DMS153 treated with DMSO at 0.1 percent for 48 hours (cell line): Measurements from ENCODE around the gene ADGRE3.
"Not testable (repeated sequence)": the region's sequence is repeated elsewhere in the genome, so short reads cannot be mapped to it uniquely, and the experiment has no call there.

ENCODE experiments used
- DNase-seq: peaks from one replicate; lab custom pipeline; 2025; ENCODE audit not compliant: unreplicated experiment; lab: John Stamatoyannopoulos, UW

The ADGRE3 gene

GRCh38 chr19:14669940-14670339, 4.7 kb downstream of the ADGRE3 start:
- DNase-seq, result no peak

DNA sequence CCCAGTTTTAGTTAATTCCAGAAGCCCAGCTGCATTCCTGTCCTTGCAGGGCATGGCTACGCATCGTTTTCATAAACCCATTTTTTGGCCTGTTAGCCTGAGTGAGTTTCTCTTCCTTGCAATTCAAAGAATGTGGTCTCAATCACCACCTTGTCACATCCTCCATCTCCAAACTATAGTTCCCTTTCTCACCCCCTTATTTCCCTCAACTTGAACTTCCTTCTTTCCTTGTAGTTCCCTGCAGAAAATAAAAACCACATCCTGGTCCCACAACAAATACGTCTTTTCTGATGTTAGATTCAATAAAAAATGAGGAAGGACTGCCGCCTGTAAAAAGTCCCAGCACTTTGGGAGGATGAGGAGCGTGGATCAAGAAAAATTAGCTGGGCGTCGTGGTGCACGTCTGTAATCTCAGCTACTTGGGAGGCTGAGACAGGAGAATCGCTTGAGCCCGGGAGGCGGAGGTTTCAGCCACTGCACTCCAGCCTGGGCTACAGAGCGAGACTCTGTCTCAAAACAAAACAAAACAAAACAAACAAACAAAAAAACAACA, 13.2 kb downstream of the ADGRE3 start:
- DNase-seq, result no peak

DNA sequence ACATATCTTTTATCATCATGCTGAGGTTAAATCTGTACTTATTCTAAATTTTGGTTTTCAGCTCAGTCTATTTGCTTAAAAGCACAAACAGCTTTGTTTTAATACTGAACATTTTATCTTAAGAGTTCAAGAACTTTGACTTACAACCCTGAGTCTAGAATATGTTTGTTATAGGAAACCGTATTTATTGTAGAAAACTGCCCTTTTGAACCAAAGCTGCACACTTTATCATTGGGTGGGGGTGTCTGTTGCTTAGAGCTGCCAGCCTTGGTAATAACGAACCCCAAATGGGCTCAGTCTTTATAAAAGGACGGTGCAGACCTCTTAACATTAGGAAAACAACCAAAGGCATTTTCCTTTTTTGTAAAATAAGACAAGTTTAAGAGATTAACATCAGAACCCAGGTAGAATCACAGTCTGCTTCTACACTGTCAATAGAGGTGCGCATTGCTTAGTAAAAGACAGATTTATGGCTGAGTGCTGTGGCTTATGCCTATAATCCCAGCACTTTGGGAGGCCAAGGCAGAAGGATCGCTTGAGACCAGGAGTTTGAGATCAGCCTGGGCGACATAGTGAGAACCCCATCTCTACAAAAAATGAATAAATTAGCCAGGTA, 14.7 kb downstream of the ADGRE3 start:
- no peak for DNase-seq

DNA sequence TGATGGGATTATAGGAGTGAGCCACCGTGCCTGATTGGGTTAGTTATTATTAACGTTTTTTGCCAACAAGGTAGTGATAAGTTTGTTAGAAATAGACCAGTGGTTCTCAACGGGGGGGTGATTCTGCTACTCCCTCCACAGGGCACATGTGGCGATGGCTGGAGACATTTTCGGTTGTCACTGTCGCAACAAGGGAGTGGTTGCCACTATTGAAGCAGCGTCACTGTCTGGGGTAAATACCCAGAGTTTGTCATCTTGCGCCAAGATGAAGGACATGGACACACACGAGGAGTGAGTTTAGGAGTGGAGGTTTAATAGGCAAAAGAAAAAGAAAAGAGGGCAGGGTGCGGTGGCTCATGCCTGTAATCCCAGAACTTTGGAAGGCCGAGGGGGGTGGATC, 18.9 kb downstream of the ADGRE3 start:
- DNase-seq, result no peak

- no peak for DNase-seq
Observed at GRCh38 chr19:14654786-14655560, 19.7 kb downstream of the ADGRE3 start.

DNA sequence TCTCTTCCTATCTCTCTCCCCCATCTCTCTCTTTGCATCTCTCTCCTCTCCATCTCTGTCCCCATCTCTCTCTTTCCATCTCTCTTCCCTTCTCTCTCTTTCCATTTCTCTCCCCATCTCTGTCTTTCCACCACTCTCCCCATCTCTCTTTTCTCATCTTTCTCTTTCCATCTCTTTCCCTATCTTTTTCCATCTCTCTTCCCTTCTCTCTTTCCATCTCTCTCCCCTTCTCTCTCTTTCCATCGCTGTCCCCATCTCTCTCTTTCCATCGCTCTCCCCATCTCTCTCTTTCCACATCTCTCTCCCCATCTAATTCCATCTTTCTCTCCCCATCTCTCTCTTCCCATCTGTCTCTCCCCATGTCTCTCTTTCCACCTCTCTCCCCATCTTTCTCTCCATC, 24.5 kb downstream of the ADGRE3 start:
- no peak for DNase-seq

GRCh38 chr19:14649020-14649419, 25.6 kb downstream of the ADGRE3 start:
- no peak for DNase-seq

GRCh38 chr19:14648506-14648905, 26.1 kb downstream of the ADGRE3 start:
- no peak for DNase-seq

DNA sequence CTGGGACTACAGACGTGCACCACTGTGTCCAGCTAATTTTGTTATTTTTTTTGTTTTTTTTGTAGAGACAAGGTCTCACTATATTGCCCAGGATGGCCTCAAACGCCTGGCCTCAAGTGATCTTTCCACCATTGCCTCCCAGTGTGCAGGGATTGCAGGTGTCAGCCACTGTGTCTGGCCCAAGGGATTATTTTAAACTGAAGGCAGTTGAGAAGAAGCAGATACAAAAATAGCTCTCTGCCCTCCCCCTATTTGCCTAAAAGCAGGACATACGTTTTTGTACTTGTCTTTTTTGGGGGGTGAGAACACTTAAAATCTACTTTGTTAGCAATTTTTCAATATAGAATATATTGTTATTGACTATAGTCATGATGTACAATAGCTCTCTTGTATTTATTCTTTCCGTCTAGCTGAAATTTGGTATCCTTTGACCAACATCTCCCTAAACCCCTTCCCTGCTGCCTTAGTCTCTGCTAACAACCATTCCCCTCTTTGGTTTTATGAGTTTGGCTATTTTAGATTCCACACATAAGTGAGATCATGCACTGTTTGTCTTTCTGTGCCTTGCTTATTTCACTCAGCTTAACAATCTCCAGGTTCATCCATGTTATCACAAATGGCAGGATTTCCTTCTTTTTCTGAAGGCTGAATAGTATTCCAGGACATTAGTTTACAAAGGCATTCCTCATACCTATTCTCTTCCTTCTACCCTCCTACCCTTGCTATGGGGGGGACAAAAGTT, 34.9 kb downstream of the ADGRE3 start:
- no peak for DNase-seq

DNA sequence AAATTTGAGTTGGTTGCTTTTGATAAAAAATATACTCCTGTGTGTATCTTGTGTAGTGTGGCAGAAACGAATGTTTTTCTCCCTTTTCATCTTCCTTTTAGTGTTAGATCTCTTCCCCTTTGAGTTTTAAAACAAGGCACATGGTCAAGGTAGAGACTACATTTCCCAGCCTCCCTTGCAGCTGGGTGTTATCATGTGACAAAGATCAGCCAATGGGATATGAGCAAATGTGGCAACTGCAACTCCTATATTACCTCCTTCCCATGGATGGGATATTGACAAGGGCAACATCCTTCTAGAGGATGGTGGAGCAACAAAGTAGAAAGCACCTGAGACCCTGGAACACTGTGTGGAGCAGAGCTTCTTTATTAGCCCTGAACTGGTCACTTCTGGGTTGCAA, 42.4 kb downstream of the ADGRE3 start:
- no peak for DNase-seq

DNA sequence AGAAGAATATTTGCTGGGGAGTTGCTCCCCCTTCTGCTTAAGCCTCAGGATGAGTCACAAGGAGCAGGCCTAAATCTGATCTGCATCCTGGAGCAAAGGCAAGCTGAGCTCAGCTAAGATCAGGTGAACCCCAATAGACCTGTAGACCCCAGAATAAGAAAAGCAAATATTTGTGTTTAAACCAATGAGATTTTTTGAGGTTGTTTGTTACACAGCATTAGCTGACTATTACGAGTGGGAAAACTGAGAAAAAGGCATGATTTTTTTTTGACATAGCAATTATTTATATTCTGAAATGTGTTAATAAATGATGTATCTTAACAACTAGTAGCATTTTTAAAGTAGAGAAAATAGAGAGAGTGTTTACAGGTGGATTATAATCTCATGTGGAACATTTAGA, 45.1 kb downstream of the ADGRE3 start:
- DNase-seq, result no peak

DNA sequence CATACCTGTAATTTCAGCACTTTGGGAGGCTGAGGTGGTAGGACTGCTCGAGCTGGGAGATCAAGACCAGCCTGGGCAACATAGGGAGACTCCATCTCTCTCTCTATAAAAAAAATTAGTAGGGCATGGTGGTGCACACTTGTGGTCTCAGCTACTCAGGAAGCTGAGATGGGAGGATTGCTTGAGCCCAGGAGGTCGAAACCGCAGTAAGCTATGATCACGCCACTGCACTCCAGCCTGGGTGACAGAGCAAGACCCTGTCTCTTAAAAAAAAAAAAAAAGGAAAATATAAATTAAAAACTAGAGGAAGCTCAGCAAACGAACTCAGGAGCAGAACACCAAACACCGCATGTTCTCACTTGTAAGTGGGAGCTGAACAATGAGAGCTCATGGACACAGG, 50.2 kb downstream of the ADGRE3 start:
- DNase-seq, result not testable (repeated sequence)

- no peak for DNase-seq
Observed at GRCh38 chr19:14619404-14619803, 55.2 kb downstream of the ADGRE3 start.

DNA sequence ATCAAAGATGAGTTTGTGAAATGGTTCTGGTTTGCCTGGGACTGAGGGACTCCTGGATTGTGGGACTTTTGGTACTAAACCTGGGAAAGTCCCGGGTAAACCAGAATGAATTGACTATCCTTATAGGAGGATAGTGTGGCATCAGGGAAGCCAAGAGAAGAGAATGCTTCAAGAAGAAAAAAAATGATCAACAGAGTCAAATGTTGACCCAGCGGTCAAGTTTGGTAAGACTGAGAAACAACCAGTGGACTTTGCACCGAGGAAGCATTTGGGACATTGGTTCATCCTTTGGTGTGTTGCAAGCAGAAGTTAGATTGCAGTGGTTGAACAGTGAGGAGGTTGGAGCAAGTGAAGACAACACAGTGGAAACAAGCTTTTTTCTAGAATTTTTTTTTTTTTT, 58.2 kb downstream of the ADGRE3 start:
- no peak for DNase-seq

- DNase-seq, result no peak
Observed at GRCh38 chr19:14615623-14616022, 59.0 kb downstream of the ADGRE3 start.

GRCh38 chr19:14614099-14614412, 60.6 kb downstream of the ADGRE3 start:
- DNase-seq, result no peak

DNA sequence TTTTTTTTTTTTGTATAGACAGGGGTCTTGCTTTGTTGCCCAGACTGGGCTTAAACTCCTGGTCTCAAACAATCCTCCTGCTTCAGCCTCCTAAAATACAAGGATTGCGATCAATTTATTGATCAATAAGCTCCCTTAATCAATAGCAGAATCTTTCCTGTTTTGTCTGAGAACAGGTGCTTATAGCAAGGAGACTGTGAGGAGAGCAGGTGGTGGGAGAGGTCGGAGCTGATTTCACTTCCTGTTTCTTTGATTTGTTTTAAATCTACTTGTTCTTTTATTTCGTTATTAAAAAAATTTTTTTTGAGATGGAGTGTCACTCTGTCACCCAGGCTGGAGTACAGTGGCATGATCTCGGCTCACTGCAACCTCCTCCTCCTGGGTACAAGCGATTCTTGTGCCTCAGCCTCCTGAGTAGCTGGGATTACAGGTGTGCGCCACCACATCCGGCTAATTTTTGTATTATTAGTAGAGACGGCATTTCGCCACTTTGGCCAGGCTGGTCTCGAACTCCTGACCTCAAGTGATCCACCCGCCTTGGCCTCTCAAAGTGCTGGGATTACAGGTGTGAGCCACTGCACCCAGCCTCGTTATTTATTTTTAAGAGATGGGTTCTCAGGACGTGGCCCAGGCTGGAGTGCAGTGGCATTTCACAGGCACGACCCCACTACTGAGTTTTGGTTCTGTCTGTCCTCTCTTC, 61.1 kb downstream of the ADGRE3 start:
- DNase-seq, result not testable (repeated sequence)

DNA sequence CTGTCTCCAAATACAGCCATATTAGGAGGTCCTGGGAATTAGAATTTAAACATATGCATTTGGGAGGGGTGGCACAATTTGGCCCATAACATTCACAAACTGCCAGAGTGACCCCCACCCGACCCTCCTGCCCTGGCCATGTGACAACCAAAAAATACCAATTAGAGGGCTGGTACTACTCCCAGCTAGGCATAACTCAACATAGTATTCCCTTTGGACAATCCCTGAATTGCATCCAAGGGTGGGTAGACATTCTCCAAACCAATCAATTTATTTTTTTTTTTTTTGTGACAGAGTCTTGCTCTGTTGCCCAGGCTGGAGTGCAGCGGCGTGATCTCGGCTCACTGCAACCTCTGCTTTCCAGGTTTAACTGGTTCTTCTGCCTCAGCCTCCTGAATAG, 62.0 kb downstream of the ADGRE3 start:
- DNase-seq, result no peak

DNA sequence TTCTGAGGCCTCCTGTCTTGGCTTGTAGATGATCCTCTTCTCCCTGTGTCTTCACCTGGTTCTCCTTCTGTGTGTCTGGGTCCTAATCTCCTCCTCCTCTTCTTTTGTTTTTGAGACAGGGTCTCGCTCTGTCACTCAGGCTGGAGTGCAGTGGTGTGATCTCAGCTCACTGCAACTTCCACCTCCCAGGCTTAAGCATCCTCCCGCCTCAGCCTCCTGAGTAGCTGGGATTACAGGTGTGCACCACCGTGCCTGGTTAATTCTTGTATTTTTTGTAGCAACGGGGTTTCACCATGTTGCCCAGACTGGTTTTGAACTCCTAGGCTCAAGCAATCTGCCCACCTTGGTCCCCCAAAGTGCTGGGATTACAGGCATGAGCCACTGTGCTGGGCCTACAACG, 62.4 kb downstream of the ADGRE3 start:
- not testable (repeated sequence) for DNase-seq

- DNase-seq, result no peak
Observed at GRCh38 chr19:14611051-14611450, 63.6 kb downstream of the ADGRE3 start.

DNA sequence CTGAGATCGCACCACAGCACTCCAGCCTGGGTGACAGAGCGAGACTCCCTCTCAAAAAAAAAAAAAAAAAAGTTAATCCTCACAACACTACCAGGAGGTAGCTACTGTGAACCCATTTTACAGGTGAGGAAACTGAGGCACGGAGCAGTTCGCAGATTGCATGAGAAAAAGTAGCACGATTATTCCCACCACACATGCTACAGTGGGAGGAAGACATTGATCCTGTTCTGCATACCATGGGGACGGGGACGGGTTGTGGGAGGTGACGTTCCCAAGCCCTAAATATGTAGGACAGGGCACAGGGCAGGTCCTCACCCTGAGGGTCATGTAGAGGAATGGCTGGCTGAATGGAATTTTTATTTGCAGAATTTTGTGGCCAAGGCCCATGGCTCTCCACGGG, 68.0 kb downstream of the ADGRE3 start:
- no peak for DNase-seq
